ENCODE measurements around the gene PLCD3.

The PLCD3 gene

GRCh38 chr17:45106096-45106495 lies 26.2 kb downstream of the PLCD3 start:
- FAIRE-seq (no peak), DNase-seq (ENCODE audit: insufficient read length, low spot score) (no peak)

- DNase-seq (ENCODE audit: insufficient read length, low spot score) (no peak), FAIRE-seq (peak; percentile 57)
Measured at GRCh38 chr17:45104907-45105624, 27.2 kb downstream of the PLCD3 start.

GRCh38 chr17:45104497-45104896 lies 27.8 kb downstream of the PLCD3 start:
- FAIRE-seq: no peak

GRCh38 chr17:45104029-45104428 lies 28.3 kb downstream of the PLCD3 start:
- FAIRE-seq: no peak
- DNase-seq (ENCODE audit: insufficient read length, low spot score): no peak

More at GRCh38 chr17:45104497-45104896, 27.8 kb downstream of the PLCD3 start:
- no peak for DNase-seq (ENCODE audit: insufficient read length, low spot score)

- DNase-seq (ENCODE audit: insufficient read length, low spot score): no peak
- peak; percentile 65 for FAIRE-seq
Measured at GRCh38 chr17:45103269-45103795, 29.0 kb downstream of the PLCD3 start.

- peak; percentile 40 for FAIRE-seq
- no peak for DNase-seq (ENCODE audit: insufficient read length, low spot score)
Measured at GRCh38 chr17:45102856-45103255, 29.5 kb downstream of the PLCD3 start.

GRCh38 chr17:45101883-45102811 lies 30.2 kb downstream of the PLCD3 start:
- DNase-seq (ENCODE audit: insufficient read length, low spot score): no peak
- FAIRE-seq: peak; percentile 57

- DNase-seq (ENCODE audit: insufficient read length, low spot score) (no peak), FAIRE-seq (peak; percentile 33)
Measured at GRCh38 chr17:45101546-45101882, 30.8 kb downstream of the PLCD3 start.

- FAIRE-seq: peak; percentile 88
- peak; percentile 97 for DNase-seq (ENCODE audit: insufficient read length, low spot score)
Measured at GRCh38 chr17:45098869-45099616, 33.3 kb downstream of the PLCD3 start.

GRCh38 chr17:45098081-45098868 lies 34.0 kb downstream of the PLCD3 start:
- DNase-seq (ENCODE audit: insufficient read length, low spot score): no peak
- peak; percentile 33 for FAIRE-seq

- FAIRE-seq (no peak), DNase-seq (ENCODE audit: insufficient read length, low spot score) (no peak)
Measured at GRCh38 chr17:45096926-45097325, 35.4 kb downstream of the PLCD3 start.

GRCh38 chr17:45096141-45096540 lies 36.2 kb downstream of the PLCD3 start:
- DNase-seq (ENCODE audit: insufficient read length, low spot score) (peak; percentile 56), FAIRE-seq (no peak)

GRCh38 chr17:45093444-45094110 lies 38.7 kb downstream of the PLCD3 start:
- peak; percentile 38 for FAIRE-seq
- DNase-seq (ENCODE audit: insufficient read length, low spot score): no peak

- peak; percentile 100 for FAIRE-seq
- peak; percentile 99 for DNase-seq (ENCODE audit: insufficient read length, low spot score)
Measured at GRCh38 chr17:45092911-45093430, 39.3 kb downstream of the PLCD3 start.

- FAIRE-seq (peak; percentile 79), DNase-seq (ENCODE audit: insufficient read length, low spot score) (no peak)
Measured at GRCh38 chr17:45091778-45092425, 40.4 kb downstream of the PLCD3 start.

- DNase-seq (ENCODE audit: insufficient read length, low spot score): no peak
- no peak for FAIRE-seq
Measured at GRCh38 chr17:45090711-45091110, 41.6 kb downstream of the PLCD3 start.

GRCh38 chr17:45088741-45089140 lies 43.6 kb downstream of the PLCD3 start:
- no peak for FAIRE-seq

GRCh38 chr17:45087978-45088377 lies 44.3 kb downstream of the PLCD3 start:
- FAIRE-seq (peak; percentile 57), DNase-seq (ENCODE audit: insufficient read length, low spot score) (no peak)

More at GRCh38 chr17:45088741-45089140, 43.6 kb downstream of the PLCD3 start:
- no peak for DNase-seq (ENCODE audit: insufficient read length, low spot score)

- FAIRE-seq: peak; percentile 71
- no peak for DNase-seq (ENCODE audit: insufficient read length, low spot score)
Measured at GRCh38 chr17:45087504-45087975, 44.8 kb downstream of the PLCD3 start.

All from HTR-8/SVneo (cell line).